ENCODE data around the gene BRD7.

Gene BRD7

GRCh38 chr16:50368410-50369132, at the start of gene BRD7:
TSS of gene BRD7 (minus strand) at chr16:50368988. CDS start at chr16:50368774, 214 bp downstream.
- DNase-seq (ENCODE audit: low read depth in 3 of 3): peak; percentile 42 to 60 (median 58)

- DNase-seq (ENCODE audit: low read depth in 3 of 3): no peak
These were observed 47.6 kb upstream of the BRD7 start for GRCh38 chr16:50416388-50416787.

- DNase-seq (ENCODE audit: low read depth in 3 of 3): no peak
These were observed 45.4 kb upstream of the BRD7 start for GRCh38 chr16:50414152-50414551.

- no peak for DNase-seq (ENCODE audit: low read depth in 3 of 3)
These were observed 42.2 kb upstream of the BRD7 start for GRCh38 chr16:50411034-50411433.

GRCh38 chr16:50408001-50408561, 39.3 kb upstream of the BRD7 start:
- no peak for DNase-seq (ENCODE audit: low read depth in 3 of 3)

GRCh38 chr16:50407351-50407750, 38.6 kb upstream of the BRD7 start:
- no peak for DNase-seq (ENCODE audit: low read depth in 3 of 3)

- no peak for DNase-seq (ENCODE audit: low read depth in 3 of 3)
These were observed 34.7 kb upstream of the BRD7 start for GRCh38 chr16:50403491-50403890.

- no peak for DNase-seq (ENCODE audit: low read depth in 3 of 3)
These were observed 33.6 kb upstream of the BRD7 start for GRCh38 chr16:50402298-50402895.

- no peak for DNase-seq (ENCODE audit: low read depth in 3 of 3)
These were observed 32.6 kb upstream of the BRD7 start for GRCh38 chr16:50401355-50401754.

GRCh38 chr16:50400967-50401348, 32.2 kb upstream of the BRD7 start:
- DNase-seq (ENCODE audit: low read depth in 3 of 3): no peak

- no peak for DNase-seq (ENCODE audit: low read depth in 3 of 3)
These were observed 31.7 kb upstream of the BRD7 start for GRCh38 chr16:50400312-50400966.

GRCh38 chr16:50399411-50399810, 30.6 kb upstream of the BRD7 start:
- DNase-seq (ENCODE audit: low read depth in 3 of 3): no peak

- no peak for DNase-seq (ENCODE audit: low read depth in 3 of 3)
These were observed 29.5 kb upstream of the BRD7 start for GRCh38 chr16:50398336-50398735.

GRCh38 chr16:50396761-50397535, 28.2 kb upstream of the BRD7 start:
- DNase-seq (ENCODE audit: low read depth in 3 of 3): no peak

GRCh38 chr16:50395763-50396710, 27.2 kb upstream of the BRD7 start:
- no peak for DNase-seq (ENCODE audit: low read depth in 3 of 3)

- DNase-seq (ENCODE audit: low read depth in 3 of 3): no peak
These were observed 25.3 kb upstream of the BRD7 start for GRCh38 chr16:50393858-50394802.

- no peak for DNase-seq (ENCODE audit: low read depth in 3 of 3)
These were observed 24.6 kb upstream of the BRD7 start for GRCh38 chr16:50393416-50393815.

GRCh38 chr16:50390914-50391716, 22.3 kb upstream of the BRD7 start:
- no peak for DNase-seq (ENCODE audit: low read depth in 3 of 3)

- no peak for DNase-seq (ENCODE audit: low read depth in 3 of 3)
These were observed 21.6 kb upstream of the BRD7 start for GRCh38 chr16:50390371-50390771.
